ENCODE data around the gene DNM3. TPM values are rescaled to one million over a fixed set of nuclear protein-coding genes. Genes with fewer than 3 reads are reported as not detected.

Gene DNM3
- total and polyA plus RNA-seq, 10 of the 15 experiments (the other 5 are each of a cell fraction or from before 2014, with no cell fraction given): 0.03 to 1.5 (median 0.08) TPM; not detected in 3

- intact Hi-C loops (cut with micrococcal nuclease; ENCODE audit: unreplicated experiment) (no loop called here), in situ Hi-C loops (cut with MboI) (no loop called here)
- H3K36me3 ChIP-seq (ENCODE audit: control insufficient read depth in 2 of 2, insufficient read depth in 2 of 2, low read length in 1 of 2): no peaks in the 10 kb centered on the region
- no peak overlapping the region for H2AFZ ChIP-seq (ENCODE audit: control insufficient read depth, low read depth, low read length)
- H3K27me3 ChIP-seq (replicated peaks in 1 of 2; ENCODE audit: control insufficient read depth in 2 of 2, insufficient read depth in 2 of 2, low read length in 1 of 2): no peaks in the 10 kb centered on the region
- H3K79me2 ChIP-seq (ENCODE audit: control insufficient read depth, insufficient read depth, low read length): no peaks in the 10 kb centered on the region
- FAIRE-seq (no peak), ATAC-seq (no peak), DNase-seq (ENCODE audit: low read depth, low spot score) (no peak)
- ChIA-PET SMC1A (ENCODE audit: uncharacterized antibody, unreplicated experiment) (interaction anchor here (1.0 kb wide), 1 partner anchor 9 kb away, joined by 3 read pairs; no protein-coding TSS in a partner anchor), CTCF (no interaction called here), POLR2A (no interaction called here), RAD21 (ENCODE audit: unreplicated experiment) (no interaction called here)
- no TSS peak for BruUV-seq (replicated peaks)
- WGBS (ENCODE audit: insufficient coverage, insufficient replicate concordance, low lambda C conversion rate, missing lambda C conversion rate): 0% methylated on average over 1 of the region's 1 CpG
- no peak overlapping the region for H3K4me2 ChIP-seq (ENCODE audit: control insufficient read depth, insufficient read depth)
- H4K20me1 ChIP-seq (ENCODE audit: control insufficient read depth, insufficient read depth): no peaks in the 10 kb centered on the region
- TF ChIP-seq IKZF1 (conservative IDR thresholded peaks at IDR 0.05) (no peak), ZZZ3 (IDR thresholded peaks at IDR 0.05; ENCODE audit: control insufficient read depth, insufficient read length, low read depth) (no peak), E2F4 (IDR thresholded peaks at IDR 0.05; ENCODE audit: low read depth, low read length) (no peak), HSF1 (IDR thresholded peaks at IDR 0.05; ENCODE audit: low read depth, low read length) (no peak)
- H3K4me1 ChIP-seq (ENCODE audit: control insufficient read depth, insufficient read depth, low read length): no peaks in the 10 kb centered on the region
- H3K27ac ChIP-seq (ENCODE audit: control insufficient read depth, insufficient read depth): no peak overlapping the region
- H3K9ac ChIP-seq (ENCODE audit: control insufficient read depth, insufficient read depth, low read length): no peak overlapping the region
- H3K9me3 ChIP-seq (replicated peaks; ENCODE audit: control insufficient read depth, insufficient read depth, low read length): no peaks in the 10 kb centered on the region; the same call in 2 of the 3 replicates
- H3K4me3 ChIP-seq: no peak overlapping the region
These were observed 400.2 kb downstream of the DNM3 start for GRCh38 chr1:172241540-172241939.

- in situ Hi-C loops (cut with MboI): no loop called here
- no TSS peak for BruUV-seq (replicated peaks)
- 79% methylated on average over 1 of the region's 1 CpG for WGBS (ENCODE audit: insufficient coverage, insufficient replicate concordance, low lambda C conversion rate, missing lambda C conversion rate)
- no peaks in the 10 kb centered on the region; the same call in 2 of the 3 replicates for H3K9me3 ChIP-seq (replicated peaks; ENCODE audit: control insufficient read depth, insufficient read depth, low read length)
- DNase-seq (ENCODE audit: low read depth, low spot score) (no peak), FAIRE-seq (no peak), ATAC-seq (no peak)
- H2AFZ ChIP-seq (ENCODE audit: control insufficient read depth, low read depth, low read length): no peak overlapping the region
- no peak overlapping the region for H3K4me3 ChIP-seq
- H3K79me2 ChIP-seq (ENCODE audit: control insufficient read depth, insufficient read depth, low read length): no peaks in the 10 kb centered on the region
- H3K27me3 ChIP-seq (replicated peaks in 1 of 2; ENCODE audit: control insufficient read depth in 2 of 2, insufficient read depth in 2 of 2, low read length in 1 of 2): no peaks in the 10 kb centered on the region
- ChIA-PET SMC1A (ENCODE audit: uncharacterized antibody, unreplicated experiment) (no interaction called here), POLR2A (no interaction called here), RAD21 (ENCODE audit: unreplicated experiment) (no interaction called here), CTCF (no interaction called here)
- H3K9ac ChIP-seq (ENCODE audit: control insufficient read depth, insufficient read depth, low read length): no peak overlapping the region
- H4K20me1 ChIP-seq (ENCODE audit: control insufficient read depth, insufficient read depth): no peaks in the 10 kb centered on the region
- H3K36me3 ChIP-seq (ENCODE audit: control insufficient read depth in 2 of 2, insufficient read depth in 2 of 2, low read length in 1 of 2): no peaks in the 10 kb centered on the region
- no peaks in the 10 kb centered on the region for H3K4me1 ChIP-seq (ENCODE audit: control insufficient read depth, insufficient read depth, low read length)
- H3K4me2 ChIP-seq (ENCODE audit: control insufficient read depth, insufficient read depth): no peak overlapping the region
- no peak overlapping the region for H3K27ac ChIP-seq (ENCODE audit: control insufficient read depth, insufficient read depth)
- intact Hi-C loops (cut with micrococcal nuclease; ENCODE audit: unreplicated experiment): no loop called here
- TF ChIP-seq NRF1 (conservative IDR thresholded peaks at IDR 0.05; ENCODE audit: low read depth, low read length): no peak
- no peak for TF ChIP-seq PML (IDR thresholded peaks at IDR 0.05; ENCODE audit: low read length)
- no peak for TF ChIP-seq SP1 (IDR thresholded peaks at IDR 0.05; ENCODE audit: low read depth, low read length)
- no peak for TF ChIP-seq ATF2 (IDR thresholded peaks at IDR 0.05; ENCODE audit: low read length)
- no peak for TF ChIP-seq SRF (IDR thresholded peaks at IDR 0.05; ENCODE audit: low read depth in 2 of 2, low read length in 2 of 2)
These were observed 403.6 kb downstream of the DNM3 start for GRCh38 chr1:172244865-172245264.

Measured in GM12878 (cell line).